Right lobe of liver (tissue), 4 donors: Measurements from ENCODE around the gene UTRN.

Experiments used
- POLR2A ChIP-seq: fragments of 450-650 bp; IDR thresholded peaks from one replicate; pipeline ENCODE4 v1.6.1; 2017; ENCODE audit warnings: antibody characterized with exemption, mild to moderate bottlenecking
- TF ChIP-seq, protein P1 (sequence below), 4 donors: fragments of 200-600 bp in 3 of 4; fragments of 450-650 bp in 1 of 4; IDR thresholded peaks; one replicate each; pipeline versions ENCODE4 v1.5.1 to v1.8.0; 2016 to 2022; ENCODE audit warnings: antibody characterized with exemption in 4 of 4, mild to moderate bottlenecking in 2 of 4
- donor health status: DM: no; HTN: no; CAD: no.
- donor health status: DM: no; HTN: no; CAD: no.
- donor health status: DM: no; HTN: yes; CAD: no.

GRCh38 chr6:144321839-144322591 lies 36.9 kb downstream of the UTRN start:
- TF ChIP-seq POLR2A = no peak
- TF ChIP-seq, protein P1, sequence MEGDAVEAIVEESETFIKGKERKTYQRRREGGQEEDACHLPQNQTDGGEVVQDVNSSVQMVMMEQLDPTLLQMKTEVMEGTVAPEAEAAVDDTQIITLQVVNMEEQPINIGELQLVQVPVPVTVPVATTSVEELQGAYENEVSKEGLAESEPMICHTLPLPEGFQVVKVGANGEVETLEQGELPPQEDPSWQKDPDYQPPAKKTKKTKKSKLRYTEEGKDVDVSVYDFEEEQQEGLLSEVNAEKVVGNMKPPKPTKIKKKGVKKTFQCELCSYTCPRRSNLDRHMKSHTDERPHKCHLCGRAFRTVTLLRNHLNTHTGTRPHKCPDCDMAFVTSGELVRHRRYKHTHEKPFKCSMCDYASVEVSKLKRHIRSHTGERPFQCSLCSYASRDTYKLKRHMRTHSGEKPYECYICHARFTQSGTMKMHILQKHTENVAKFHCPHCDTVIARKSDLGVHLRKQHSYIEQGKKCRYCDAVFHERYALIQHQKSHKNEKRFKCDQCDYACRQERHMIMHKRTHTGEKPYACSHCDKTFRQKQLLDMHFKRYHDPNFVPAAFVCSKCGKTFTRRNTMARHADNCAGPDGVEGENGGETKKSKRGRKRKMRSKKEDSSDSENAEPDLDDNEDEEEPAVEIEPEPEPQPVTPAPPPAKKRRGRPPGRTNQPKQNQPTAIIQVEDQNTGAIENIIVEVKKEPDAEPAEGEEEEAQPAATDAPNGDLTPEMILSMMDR (IDR thresholded peaks at IDR 0.05) = no peak
